ENCODE data around the gene CRKL.
"Not testable (repeated sequence)": the region's sequence is repeated elsewhere in the genome, so short reads cannot be mapped to it uniquely, and the experiment has no call there.

The CRKL gene

GRCh38 chr22:20901093-20902033 lies 15.8 kb upstream of the CRKL start:
- not testable (repeated sequence) for DNase-seq

GRCh38 chr22:20903093-20903492 lies 14.1 kb upstream of the CRKL start:
- no peak for DNase-seq

GRCh38 chr22:20904008-20904979 lies 12.9 kb upstream of the CRKL start:
- DNase-seq, result peak; percentile 98

- DNase-seq, result no peak
Measured at GRCh38 chr22:20904980-20905355, 12.2 kb upstream of the CRKL start.

- no peak for DNase-seq
Measured at GRCh38 chr22:20905415-20906386, 11.5 kb upstream of the CRKL start.

- no peak for DNase-seq
Measured at GRCh38 chr22:20906387-20906767, 10.8 kb upstream of the CRKL start.

- DNase-seq, result not testable (repeated sequence)
Measured at GRCh38 chr22:20908717-20909116, 8.5 kb upstream of the CRKL start.

GRCh38 chr22:20909543-20910303 lies 7.5 kb upstream of the CRKL start:
- no peak for DNase-seq

- DNase-seq, result no peak
Measured at GRCh38 chr22:20912494-20912893, 4.7 kb upstream of the CRKL start.

GRCh38 chr22:20918663-20919218 lies 1.5 kb downstream of the CRKL start:
- no peak for DNase-seq

GRCh38 chr22:20919718-20920117 lies 2.5 kb downstream of the CRKL start:
- DNase-seq, result no peak

- DNase-seq, result no peak
Measured at GRCh38 chr22:20920881-20921203, 3.6 kb downstream of the CRKL start.

- no peak for DNase-seq
Measured at GRCh38 chr22:20922141-20922751, 5.0 kb downstream of the CRKL start.

GRCh38 chr22:20926243-20926642 lies 9.0 kb downstream of the CRKL start:
- DNase-seq, result peak; percentile 12

- DNase-seq, result no peak
Measured at GRCh38 chr22:20927940-20928572, 10.8 kb downstream of the CRKL start.

- no peak for DNase-seq
Measured at GRCh38 chr22:20928573-20928967, 11.4 kb downstream of the CRKL start.

GRCh38 chr22:20930004-20930403 lies 12.8 kb downstream of the CRKL start:
- no peak for DNase-seq

GRCh38 chr22:20930435-20930834 lies 13.2 kb downstream of the CRKL start:
- not testable (repeated sequence) for DNase-seq

GRCh38 chr22:20931126-20931654 lies 14.0 kb downstream of the CRKL start:
- DNase-seq, result no peak

GRCh38 chr22:20933910-20934309 lies 16.7 kb downstream of the CRKL start:
- DNase-seq, result no peak

All from inflammatory macrophage treated with lipopolysaccharide for 4 hours (primary cell).